ES-I3 (cell line): ENCODE results near the gene LEAP2.

Experiments
- H3K36me3 ChIP-seq: 2 replicates; pipeline ENCODE4 v1.6.1; 2013; ENCODE audit warnings: mild to moderate bottlenecking, low read length, control low read depth, moderate library complexity; ENCODE audit not compliant: insufficient read depth
- H3K4me1 ChIP-seq: 2 replicates; pipeline ENCODE4 v1.6.1; 2013; ENCODE audit warnings: mild to moderate bottlenecking, control low read depth, low read length; ENCODE audit not compliant: insufficient read depth
- H3K9ac ChIP-seq: 2 replicates; pipeline ENCODE4 v1.6.1; 2013; ENCODE audit warnings: low read depth, mild to moderate bottlenecking, low read length, moderate library complexity
- H3K9me3 ChIP-seq: 2 replicates; pipeline ENCODE4 v1.6.1; 2013; ENCODE audit warnings: mild to moderate bottlenecking, low read length, moderate library complexity; ENCODE audit not compliant: control insufficient read depth, insufficient read depth

LEAP2 gene

GRCh38 chr5:132915681-132916080 lies 42.2 kb downstream of the LEAP2 start:
- H3K36me3 ChIP-seq = peaks cover 3% of the 10 kb centered on the region; the same call in 1 of the 2 replicates
- no peak overlapping the region for H3K9ac ChIP-seq
- H3K4me1 ChIP-seq = no peaks in the 10 kb centered on the region
- H3K9me3 ChIP-seq = no peaks in the 10 kb centered on the region

GRCh38 chr5:132916086-132916485 lies 42.6 kb downstream of the LEAP2 start:
- Histone ChIP-seq H3K4me1 (no peaks in the 10 kb centered on the region), H3K9ac (no peak overlapping the region), H3K9me3 (no peaks in the 10 kb centered on the region), H3K36me3 (peaks cover 3% of the 10 kb centered on the region; the same call in 1 of the 2 replicates)
